Measurements from ENCODE around the gene HEG1.
A peak's percentile ranks its signal among the peaks of the same experiment; 100 is the strongest.

Gene HEG1

DNA sequence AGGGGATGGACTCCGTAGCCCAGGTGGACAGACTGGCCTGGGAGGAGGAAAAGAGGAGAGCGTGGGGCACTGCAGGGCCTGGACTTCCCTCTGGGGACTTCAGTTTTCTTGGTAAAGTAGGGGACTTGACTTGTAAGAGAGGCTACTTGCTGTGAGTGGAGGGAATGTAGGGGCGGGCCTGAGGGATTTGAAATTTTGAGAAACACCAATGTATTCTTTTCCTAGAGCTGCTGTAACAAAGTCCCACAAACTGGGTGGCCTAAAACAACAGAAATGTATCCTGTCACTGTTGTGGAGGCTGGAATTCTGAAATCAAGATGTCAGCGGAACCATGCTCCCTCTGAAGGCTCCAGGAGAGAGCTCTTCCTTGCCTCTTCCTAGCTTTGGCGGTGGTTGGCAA lies 5.8 kb upstream of the HEG1 start:
- intact Hi-C loops (cut with DNase I; ENCODE audit: low total_unique reads) = no loop called here
- Histone ChIP-seq H3K27ac (peak overlapping the region; percentile 69 to 71), H3K36me3 (no peaks in the 10 kb centered on the region), H3K9me3 (no peaks in the 10 kb centered on the region), H3K4me3 (no peak overlapping the region), H3K27me3 (no peaks in the 10 kb centered on the region), H3K4me1 (peaks cover 0 to 53% (median 35%) of the 10 kb centered on the region in 4 donors)
- TF ChIP-seq, protein P1, sequence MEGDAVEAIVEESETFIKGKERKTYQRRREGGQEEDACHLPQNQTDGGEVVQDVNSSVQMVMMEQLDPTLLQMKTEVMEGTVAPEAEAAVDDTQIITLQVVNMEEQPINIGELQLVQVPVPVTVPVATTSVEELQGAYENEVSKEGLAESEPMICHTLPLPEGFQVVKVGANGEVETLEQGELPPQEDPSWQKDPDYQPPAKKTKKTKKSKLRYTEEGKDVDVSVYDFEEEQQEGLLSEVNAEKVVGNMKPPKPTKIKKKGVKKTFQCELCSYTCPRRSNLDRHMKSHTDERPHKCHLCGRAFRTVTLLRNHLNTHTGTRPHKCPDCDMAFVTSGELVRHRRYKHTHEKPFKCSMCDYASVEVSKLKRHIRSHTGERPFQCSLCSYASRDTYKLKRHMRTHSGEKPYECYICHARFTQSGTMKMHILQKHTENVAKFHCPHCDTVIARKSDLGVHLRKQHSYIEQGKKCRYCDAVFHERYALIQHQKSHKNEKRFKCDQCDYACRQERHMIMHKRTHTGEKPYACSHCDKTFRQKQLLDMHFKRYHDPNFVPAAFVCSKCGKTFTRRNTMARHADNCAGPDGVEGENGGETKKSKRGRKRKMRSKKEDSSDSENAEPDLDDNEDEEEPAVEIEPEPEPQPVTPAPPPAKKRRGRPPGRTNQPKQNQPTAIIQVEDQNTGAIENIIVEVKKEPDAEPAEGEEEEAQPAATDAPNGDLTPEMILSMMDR (IDR thresholded peaks at IDR 0.05) = no peak
- DNase-seq = no peak

DNA sequence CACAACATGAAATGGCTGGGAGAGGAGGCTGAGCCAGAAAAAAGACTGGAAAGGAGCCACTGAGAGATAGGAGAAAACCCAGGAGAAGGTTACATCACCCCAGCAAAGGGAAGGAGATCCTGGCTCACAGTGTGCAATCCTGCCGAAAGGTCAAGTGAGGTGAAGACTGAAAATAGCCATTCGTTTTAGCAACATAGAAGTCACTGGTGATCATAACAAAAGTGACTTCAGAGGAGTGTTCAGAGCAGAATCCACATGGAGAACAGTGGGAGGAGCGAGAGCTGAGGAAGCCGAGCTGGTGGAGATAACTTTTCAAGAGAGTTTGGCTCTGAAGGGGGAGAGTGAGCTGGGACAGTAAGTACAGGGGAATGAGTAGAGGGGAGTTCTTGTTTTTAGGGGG lies 5.4 kb upstream of the HEG1 start:
- no peaks in the 10 kb centered on the region for H3K36me3 ChIP-seq
- no peak overlapping the region for H3K4me3 ChIP-seq
- H3K27me3 ChIP-seq = no peaks in the 10 kb centered on the region
- peak; percentile 78 to 79 for DNase-seq
- intact Hi-C loops (cut with DNase I; ENCODE audit: low total_unique reads) = no loop called here
- peaks cover 0 to 58% (median 39%) of the 10 kb centered on the region in 4 donors for H3K4me1 ChIP-seq
- TF ChIP-seq, protein P1 (IDR thresholded peaks at IDR 0.05) = no peak
- H3K27ac ChIP-seq = peak overlapping the region; percentile 69 to 71
- H3K9me3 ChIP-seq = no peaks in the 10 kb centered on the region

DNA sequence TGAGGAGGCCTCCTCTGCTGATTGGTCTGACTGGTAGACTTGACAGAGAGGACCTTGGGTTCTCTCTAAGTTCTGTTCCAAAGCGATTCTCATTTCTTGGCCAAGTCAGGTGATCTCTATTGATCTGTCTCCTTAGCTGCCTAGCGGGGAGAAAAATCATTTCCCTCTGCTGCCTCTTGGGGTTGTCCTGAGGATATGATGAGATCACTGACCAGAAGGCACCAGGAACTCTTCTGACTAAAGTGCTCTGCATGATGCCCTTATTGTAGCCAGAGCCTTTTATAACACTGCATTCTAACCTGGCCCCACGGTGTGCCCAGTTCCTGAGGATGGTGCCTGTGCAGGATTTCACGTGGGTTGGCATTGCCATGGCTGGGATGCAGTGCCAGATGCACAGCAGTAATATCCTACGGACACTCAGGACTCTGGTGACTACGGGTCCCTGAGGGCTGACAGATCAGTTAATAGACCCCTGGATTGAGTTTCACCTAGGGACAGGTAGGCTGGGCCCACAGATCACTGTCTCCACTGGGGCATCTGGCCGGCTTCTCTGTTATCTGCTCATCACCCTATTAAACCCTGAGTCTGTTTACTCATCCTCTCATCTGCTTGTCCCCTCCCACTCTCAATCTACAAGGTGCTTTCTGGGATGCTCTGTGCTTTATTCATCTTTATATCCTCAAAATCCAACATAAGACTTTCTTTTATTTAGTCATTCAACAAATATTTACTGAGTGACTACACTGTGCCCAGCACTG lies 3.9 kb upstream of the HEG1 start:
- no peak for DNase-seq

DNA sequence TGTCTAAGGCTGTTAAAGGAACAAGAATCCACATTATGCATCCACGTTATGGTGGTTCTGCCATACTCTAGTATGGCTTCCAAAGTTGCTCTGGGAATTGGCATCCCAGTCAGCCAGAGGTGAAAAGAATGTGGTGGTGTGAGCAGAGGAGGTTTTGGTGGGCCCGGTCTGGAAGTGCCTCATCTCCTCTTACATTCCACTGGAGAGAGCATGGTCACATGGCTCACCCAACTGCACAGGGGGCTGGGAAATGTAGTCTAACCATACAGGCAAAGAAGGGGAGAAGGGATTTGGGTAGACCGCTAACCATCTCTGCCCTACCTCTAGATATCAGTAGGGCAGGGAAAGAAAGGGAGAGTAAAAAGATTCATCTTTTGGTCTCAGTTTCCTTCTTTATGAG lies 3.2 kb upstream of the HEG1 start:
- TF ChIP-seq, protein P1 (IDR thresholded peaks at IDR 0.05) = no peak
- Histone ChIP-seq H3K27me3 (no peaks in the 10 kb centered on the region), H3K4me3 (no peak overlapping the region), H3K4me1 (peaks cover 0 to 60% (median 43%) of the 10 kb centered on the region in 4 donors), H3K27ac (peak overlapping the region in 1 of 2 donors; percentile 96), H3K9me3 (no peaks in the 10 kb centered on the region), H3K36me3 (no peaks in the 10 kb centered on the region)
- intact Hi-C loops (cut with DNase I; ENCODE audit: low total_unique reads) = loop anchor here (10.0 kb wide), 2 partner anchors 86 to 274 kb away; no protein-coding TSS in a partner anchor
- DNase-seq = no peak

More for the DNA sequence above, 3.9 kb upstream of the HEG1 start:
- intact Hi-C loops (cut with DNase I; ENCODE audit: low total_unique reads) = loop anchor here (10.0 kb wide), 2 partner anchors 85 to 275 kb away; no protein-coding TSS in a partner anchor
- no peaks in the 10 kb centered on the region for H3K36me3 ChIP-seq
- no peak overlapping the region for H3K27ac ChIP-seq
- no peak overlapping the region for H3K4me3 ChIP-seq
- H3K4me1 ChIP-seq = peaks cover 0 to 58% (median 40%) of the 10 kb centered on the region in 4 donors
- no peaks in the 10 kb centered on the region for H3K27me3 ChIP-seq
- TF ChIP-seq, protein P1 (IDR thresholded peaks at IDR 0.05) = no peak
- no peaks in the 10 kb centered on the region for H3K9me3 ChIP-seq

DNA sequence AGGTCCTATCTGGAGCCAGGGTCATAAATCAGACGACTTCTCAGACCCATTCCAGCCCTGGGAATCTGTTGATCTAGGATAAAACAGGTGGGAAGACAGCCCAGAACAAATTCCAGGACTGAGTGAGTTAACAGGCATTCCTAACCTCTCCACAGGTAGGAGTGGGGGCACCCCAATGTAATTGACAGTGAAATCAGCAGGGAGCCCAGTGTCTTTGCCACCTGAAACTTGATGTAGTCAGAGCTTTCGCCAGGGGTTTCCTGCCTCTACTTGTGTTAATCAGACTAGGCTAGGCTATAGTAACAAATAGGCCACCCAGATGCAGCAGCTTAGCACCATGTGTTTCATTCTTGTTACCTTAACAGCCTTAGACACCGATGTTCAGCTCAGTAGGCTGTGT lies 2.7 kb upstream of the HEG1 start:
- Histone ChIP-seq H3K9me3 (no peaks in the 10 kb centered on the region), H3K4me1 (peaks cover 0 to 60% (median 44%) of the 10 kb centered on the region in 4 donors), H3K27ac (peak overlapping the region; percentile 96), H3K4me3 (no peak overlapping the region), H3K27me3 (no peaks in the 10 kb centered on the region), H3K36me3 (no peaks in the 10 kb centered on the region)
- intact Hi-C loops (cut with DNase I; ENCODE audit: low total_unique reads) = loop anchor here (10.0 kb wide), 2 partner anchors 86 to 274 kb away; no protein-coding TSS in a partner anchor
- TF ChIP-seq, protein P1 (IDR thresholded peaks at IDR 0.05) = no peak
- no peak for DNase-seq

Measured in tibial artery (tissue), 4 donors.